Placental epithelial cell (primary cell): Measurements from ENCODE around the gene ZNF112. TPM values are rescaled to one million over a fixed set of nuclear protein-coding genes. Genes with fewer than 3 reads are reported as not detected.

Experiments used
- small RNA-seq: library from RNA; depleted of rRNA; stranded (forward); fragments of <200 nt; gene quantifications from one replicate; pipeline ENCODE3, GENCODE V24; 2012
- total RNA-seq: library from RNA; depleted of rRNA; stranded (reverse); fragments of >200 nt; gene quantifications from 2 replicates; pipeline ENCODE4 v1.2.3, GENCODE V29; 2012

Gene ZNF112
- total RNA-seq, result 4.3 and 7.9 TPM in 2 replicates

GRCh38 chr19:44356383-44357111 is at the start of gene ZNF112:
Gene ZNF112, minus strand, starts transcription at chr19:44356680. Its CDS starts 16,141 bp downstream, at chr19:44340539.

GRCh38 chr19:44401139-44402115 is 44.9 kb upstream of the ZNF112 start, which contains the start of gene ZNF285:
Gene ZNF285, minus strand, starts transcription at chr19:44401608. Its CDS starts 4,395 bp downstream, at chr19:44397213.

GRCh38 chr19:44304659-44305193 is 51.8 kb downstream of the ZNF112 start, which contains the start of gene ZNF235:
Gene ZNF235, minus strand, starts transcription at chr19:44305025. Its CDS starts 1,621 bp downstream, at chr19:44303404.

Small RNA genes within 50 kb of the gene (small RNA-seq; reads per million reads assigned to genes)
- gene NDUFA3P1, result not detected

Other genes with a start within 250 kb of the ZNF112 start
- gene ZNF225, start 243.3 kb downstream of the ZNF112 start, total RNA-seq, result 4.4 and 8.6 TPM in 2 replicates
- gene ZNF234, start 215.1 kb downstream of the ZNF112 start, total RNA-seq, result 11.0 and 13.7 TPM in 2 replicates
- 12.0 and 26.7 TPM in 2 replicates for gene ZNF226, start 191.6 kb downstream of the ZNF112 start, total RNA-seq
- gene ZNF227, start 144.1 kb downstream of the ZNF112 start, total RNA-seq, result 12.0 and 23.2 TPM in 2 replicates
- gene ZNF233, start 96.8 kb downstream of the ZNF112 start, total RNA-seq, result 0.39 TPM in 1 of 2 replicates, not detected in the other
- gene ZNF235, start 51.7 kb downstream of the ZNF112 start, total RNA-seq, result 5.5 and 8.2 TPM in 2 replicates
- 1.3 and 2.0 TPM in 2 replicates for gene ZNF285, start 44.9 kb upstream of the ZNF112 start, total RNA-seq
- gene ZNF229, start 91.8 kb upstream of the ZNF112 start, total RNA-seq, result 14.7 and 18.8 TPM in 2 replicates
- gene ZNF180, start 143.8 kb upstream of the ZNF112 start, total RNA-seq, result 10.2 and 14.3 TPM in 2 replicates
- not detected in 2 replicates for gene CEACAM20, start 173.0 kb upstream of the ZNF112 start, total RNA-seq